NB4 (cell line): ENCODE results near the gene LTB4R.

Source experiments
- MYC ChIP-seq: IDR thresholded peaks from 2 replicates; pipeline ENCODE4 v1.6.1; 2011; ENCODE audit warnings: low read depth, low read length
- POLR2A ChIP-seq: IDR thresholded peaks from 2 replicates; pipeline ENCODE4 v1.6.1; 2011; ENCODE audit warnings: mild to moderate bottlenecking; ENCODE audit not compliant: insufficient read length; ENCODE audit errors: extremely low read depth
- TF ChIP-seq, protein P1 (sequence below): IDR thresholded peaks from one replicate; pipeline ENCODE4 v1.5.1; 2012; ENCODE audit warnings: low read depth, low read length
- TF ChIP-seq, protein P2 (sequence below): IDR thresholded peaks from 2 replicates; pipeline ENCODE4 v1.6.1; 2011; ENCODE audit warnings: low read depth, low read length

DNA sequence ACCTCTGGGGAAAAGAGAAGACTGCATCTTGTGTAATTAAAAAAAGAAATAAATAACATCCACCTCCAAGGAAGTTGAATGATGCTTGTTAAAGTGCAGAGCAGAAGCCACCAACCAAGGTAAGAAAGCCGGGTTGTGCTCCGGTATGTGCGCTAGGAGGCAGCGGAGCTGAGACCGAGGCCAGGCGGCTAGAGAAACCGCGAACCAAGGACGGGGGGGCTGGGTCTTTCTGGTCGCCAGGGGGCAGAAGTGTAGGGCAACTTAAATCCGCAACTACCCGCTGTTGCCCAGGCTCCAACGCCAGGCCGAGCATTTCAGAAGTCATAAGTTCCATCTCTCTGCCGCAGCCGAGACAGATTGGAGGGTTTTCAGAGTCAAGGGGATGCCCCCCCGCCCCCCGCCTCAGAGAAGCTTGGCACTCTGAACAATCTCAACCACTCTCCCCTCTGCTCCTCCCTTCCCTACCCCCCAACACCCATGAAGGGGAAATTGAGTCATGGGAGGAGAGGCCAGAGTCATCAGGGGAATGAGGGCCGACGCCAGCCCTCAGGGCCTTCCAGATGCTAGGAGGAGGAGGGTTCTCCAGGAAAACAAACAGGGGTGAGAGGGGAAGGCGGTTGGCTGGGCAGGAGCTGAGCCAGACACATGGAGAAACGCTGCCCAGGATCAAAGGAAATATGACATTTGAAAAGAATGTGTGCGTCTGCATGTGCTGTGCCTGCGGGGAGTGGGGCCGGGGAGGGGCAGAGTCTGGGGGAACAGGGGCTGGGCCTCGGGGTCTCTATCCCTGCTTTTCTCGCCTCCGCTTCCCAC lies 54.5 kb downstream of the LTB4R start:
- TF ChIP-seq, protein P1, sequence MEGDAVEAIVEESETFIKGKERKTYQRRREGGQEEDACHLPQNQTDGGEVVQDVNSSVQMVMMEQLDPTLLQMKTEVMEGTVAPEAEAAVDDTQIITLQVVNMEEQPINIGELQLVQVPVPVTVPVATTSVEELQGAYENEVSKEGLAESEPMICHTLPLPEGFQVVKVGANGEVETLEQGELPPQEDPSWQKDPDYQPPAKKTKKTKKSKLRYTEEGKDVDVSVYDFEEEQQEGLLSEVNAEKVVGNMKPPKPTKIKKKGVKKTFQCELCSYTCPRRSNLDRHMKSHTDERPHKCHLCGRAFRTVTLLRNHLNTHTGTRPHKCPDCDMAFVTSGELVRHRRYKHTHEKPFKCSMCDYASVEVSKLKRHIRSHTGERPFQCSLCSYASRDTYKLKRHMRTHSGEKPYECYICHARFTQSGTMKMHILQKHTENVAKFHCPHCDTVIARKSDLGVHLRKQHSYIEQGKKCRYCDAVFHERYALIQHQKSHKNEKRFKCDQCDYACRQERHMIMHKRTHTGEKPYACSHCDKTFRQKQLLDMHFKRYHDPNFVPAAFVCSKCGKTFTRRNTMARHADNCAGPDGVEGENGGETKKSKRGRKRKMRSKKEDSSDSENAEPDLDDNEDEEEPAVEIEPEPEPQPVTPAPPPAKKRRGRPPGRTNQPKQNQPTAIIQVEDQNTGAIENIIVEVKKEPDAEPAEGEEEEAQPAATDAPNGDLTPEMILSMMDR, result peak; percentile 87
- TF ChIP-seq POLR2A (no peak), MYC (peak; percentile 44; the same call in 1 of the 2 replicates)
- TF ChIP-seq, protein P2, sequence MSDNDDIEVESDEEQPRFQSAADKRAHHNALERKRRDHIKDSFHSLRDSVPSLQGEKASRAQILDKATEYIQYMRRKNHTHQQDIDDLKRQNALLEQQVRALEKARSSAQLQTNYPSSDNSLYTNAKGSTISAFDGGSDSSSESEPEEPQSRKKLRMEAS, result no peak
